Right ventricle myocardium superior (tissue), 1 donor: ENCODE results near the gene LYPD6B. TPM values are rescaled to one million over a fixed set of nuclear protein-coding genes. Genes with fewer than 3 reads are reported as not detected.

Experiments
- ATAC-seq: fragments of 200-7000 bp; cut with Tn5 transposase; one replicate; pipeline ENCODE4 v1.9.1; 2020; ENCODE audit warnings: mild to moderate bottlenecking; ENCODE audit not compliant: poor library complexity
- DNase-seq: peaks from one replicate; pipeline ENCODE4 v3.0.0-alpha.2; 2020
- intact Hi-C: fragments of 100-400 bp; cut with DNase I; formaldehyde crosslinking; loops from one replicate; pipeline ENCODE4 v1.11.2; 2022
- long read RNA-seq: library from polyadenylated mRNA; unstranded; transcript quantifications from one replicate; pipeline ENCODE4 v2.0.0, GENCODE V29; 2021
- total RNA-seq: library from RNA; stranded (reverse); fragmentation: NEBNext Ultra II Directional; extraction: Animal tissue kit (Norgen Biotek cat#: 25700); gene quantifications from one replicate; pipeline ENCODE4 v1.2.1, GENCODE V29; 2021
- donor health status: DM: no; HTN: yes; CAD: no; lungs with severe emphysema.

LYPD6B gene
- total RNA-seq = not detected
- long read RNA-seq = 0 reads

- DNase-seq (no peak), ATAC-seq (peak; percentile 46)
- intact Hi-C loops = no loop called here
Measured at GRCh38 chr2:149038442-149039212, at the start of gene LYPD6B. Gene LYPD6B (plus strand): TSS chr2:149038699. CDS start chr2:149130949, 92,250 bp downstream.

- ATAC-seq (peak; percentile 90), DNase-seq (no peak)
- intact Hi-C loops = loop anchor here (2.0 to 5.0 kb wide), 3 partner anchors 63 to 1053 kb away; no protein-coding TSS in a partner anchor
Measured at GRCh38 chr2:148989882-148990493, 48.5 kb upstream of the LYPD6B start.

GRCh38 chr2:148990968-148991367, 47.5 kb upstream of the LYPD6B start:
- intact Hi-C loops = loop anchor here (5.0 kb wide), 1 partner anchor 1054 kb away; no protein-coding TSS in a partner anchor

GRCh38 chr2:148992448-148992847, 46.1 kb upstream of the LYPD6B start:
- DNase-seq (no peak), ATAC-seq (no peak)
- intact Hi-C loops = loop anchor here (5.0 kb wide), 1 partner anchor 1055 kb away; no protein-coding TSS in a partner anchor

More at GRCh38 chr2:148990968-148991367, 47.5 kb upstream of the LYPD6B start:
- ATAC-seq (no peak), DNase-seq (no peak)

- no peak for DNase-seq
- intact Hi-C loops = loop anchor here (5.0 kb wide), 1 partner anchor 1056 kb away; no protein-coding TSS in a partner anchor
- ATAC-seq = no peak
Measured at GRCh38 chr2:148993351-148993750, 45.1 kb upstream of the LYPD6B start.

- no peak for DNase-seq
- no peak for ATAC-seq
- intact Hi-C loops = loop anchor here (5.0 kb wide), 1 partner anchor 1057 kb away; no protein-coding TSS in a partner anchor
Measured at GRCh38 chr2:148994341-148994740, 44.2 kb upstream of the LYPD6B start.

- ATAC-seq = no peak
- DNase-seq = no peak
- intact Hi-C loops = no loop called here
Measured at GRCh38 chr2:148996805-148997204, 41.7 kb upstream of the LYPD6B start.

GRCh38 chr2:148998165-148998830, 40.2 kb upstream of the LYPD6B start:
- DNase-seq (no peak), ATAC-seq (peak; percentile 69)
- intact Hi-C loops = no loop called here

GRCh38 chr2:148998831-148999200, 39.7 kb upstream of the LYPD6B start:
- no peak for DNase-seq
- ATAC-seq = no peak
- intact Hi-C loops = no loop called here

- DNase-seq = no peak
- intact Hi-C loops = no loop called here
Measured at GRCh38 chr2:148999451-148999921, 39.0 kb upstream of the LYPD6B start.

GRCh38 chr2:149000158-149000938, 38.2 kb upstream of the LYPD6B start:
- no peak for DNase-seq
- ATAC-seq = no peak
- intact Hi-C loops = no loop called here

More at GRCh38 chr2:148999451-148999921, 39.0 kb upstream of the LYPD6B start:
- no peak for ATAC-seq

- DNase-seq (no peak), ATAC-seq (no peak)
- intact Hi-C loops = no loop called here
Measured at GRCh38 chr2:149001496-149001895, 37.0 kb upstream of the LYPD6B start.

- intact Hi-C loops = no loop called here
- DNase-seq = no peak
- no peak for ATAC-seq
Measured at GRCh38 chr2:149002378-149002890, 36.1 kb upstream of the LYPD6B start.

GRCh38 chr2:149002891-149003740, 35.4 kb upstream of the LYPD6B start:
- DNase-seq = no peak
- intact Hi-C loops = no loop called here

GRCh38 chr2:149004836-149005235, 33.7 kb upstream of the LYPD6B start:
- ATAC-seq (no peak), DNase-seq (no peak)
- intact Hi-C loops = no loop called here

More at GRCh38 chr2:149002891-149003740, 35.4 kb upstream of the LYPD6B start:
- ATAC-seq = no peak

GRCh38 chr2:149005471-149006077, 32.9 kb upstream of the LYPD6B start:
- no peak for DNase-seq
- no peak for ATAC-seq
- intact Hi-C loops = no loop called here
